ENCODE measurements around the gene ZBTB4. TPM values are rescaled to one million over a fixed set of nuclear protein-coding genes. Genes with fewer than 3 reads are reported as not detected.

ZBTB4 gene
- total and polyA plus RNA-seq, 9 of the 15 experiments (the other 6 are each of a cell fraction or from before 2014, with no cell fraction given): 0.92 to 6.9 (median 3.3) TPM

GRCh38 chr17:7475764-7476422, 3.5 kb downstream of the ZBTB4 start (continued):
- TF ChIP-seq PHB (CRISPR knock-in tag; IDR thresholded peaks at IDR 0.05) (no peak), PATZ1 (CRISPR knock-in tag; IDR thresholded peaks at IDR 0.05; ENCODE audit: borderline replicate concordance) (no peak), ATF4 (CRISPR knock-in tag; IDR thresholded peaks at IDR 0.05) (no peak), ZNF707 (CRISPR knock-in tag; conservative IDR thresholded peaks at IDR 0.05) (no peak), ZSCAN29 (IDR thresholded peaks at IDR 0.05) (no peak), HMG20A (CRISPR knock-in tag; conservative IDR thresholded peaks at IDR 0.05) (no peak), CREB3 (tag; conservative IDR thresholded peaks at IDR 0.05; ENCODE audit: low read depth) (no peak), THRAP3 (IDR thresholded peaks at IDR 0.05; ENCODE audit: borderline replicate concordance) (no peak), KDM1A (IDR thresholded peaks at IDR 0.05) (no peak), GTF3C2 (IDR thresholded peaks at IDR 0.05; ENCODE audit: borderline replicate concordance, extremely low read depth, insufficient read length) (no peak), ZNF174 (CRISPR knock-in tag; IDR thresholded peaks at IDR 0.05) (no peak), ZFP1 (CRISPR knock-in tag; IDR thresholded peaks at IDR 0.05) (no peak), ZNF507 (tag; conservative IDR thresholded peaks at IDR 0.05) (no peak), SAFB2 (IDR thresholded peaks at IDR 0.05; ENCODE audit: borderline replicate concordance, low read depth, low read length, severe bottlenecking) (no peak), FOXP4 (CRISPR knock-in tag; IDR thresholded peaks at IDR 0.05; ENCODE audit: borderline replicate concordance) (no peak), NFATC3 (IDR thresholded peaks at IDR 0.05) (no peak), ZNF639 (CRISPR knock-in tag; conservative IDR thresholded peaks at IDR 0.05 in 1 of 2, IDR thresholded peaks at IDR 0.05 in 1 of 2) (no peak)
